NCI-H460 (cell line): Measurements from ENCODE around the gene MRPL32. TPM values are rescaled to one million over a fixed set of nuclear protein-coding genes. Genes with fewer than 3 reads are reported as not detected.

ENCODE experiments used
- DNase-seq: peaks from one replicate; pipeline ENCODE4 v3.0.0-alpha.2; 2016; ENCODE audit warnings: low read depth; ENCODE audit errors: extremely low read depth
- total RNA-seq: library from RNA; depleted of rRNA; stranded (reverse); fragments of >200 nt; shearing (Covaris generic); gene quantifications from 2 replicates; pipeline ENCODE4 v1.2.3, GENCODE V29; 2014; rRNA removed

The MRPL32 gene
- total RNA-seq, 1 experiment from 2014 or later, result 93.7 TPM

DNA sequence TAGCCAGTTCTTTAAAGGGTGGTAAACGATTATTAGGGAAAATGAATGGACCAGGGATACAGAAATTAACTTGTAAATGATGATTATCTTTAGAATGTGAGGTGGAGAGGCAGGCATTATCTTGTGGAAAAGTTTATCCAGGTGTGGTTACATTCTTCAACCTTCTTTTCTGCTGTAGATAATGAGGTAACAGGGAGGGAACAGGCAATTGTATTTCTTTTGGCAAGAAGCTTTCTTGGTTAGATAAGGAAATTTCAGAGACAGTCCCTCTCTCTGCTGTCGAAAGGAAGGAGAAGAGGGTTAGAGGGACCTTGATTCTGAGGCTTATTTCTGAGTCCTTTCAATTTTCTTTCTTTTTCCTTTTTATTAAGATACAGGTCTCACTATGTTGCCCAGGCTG, 32.1 kb downstream of the MRPL32 start:
- no peak for DNase-seq

DNA sequence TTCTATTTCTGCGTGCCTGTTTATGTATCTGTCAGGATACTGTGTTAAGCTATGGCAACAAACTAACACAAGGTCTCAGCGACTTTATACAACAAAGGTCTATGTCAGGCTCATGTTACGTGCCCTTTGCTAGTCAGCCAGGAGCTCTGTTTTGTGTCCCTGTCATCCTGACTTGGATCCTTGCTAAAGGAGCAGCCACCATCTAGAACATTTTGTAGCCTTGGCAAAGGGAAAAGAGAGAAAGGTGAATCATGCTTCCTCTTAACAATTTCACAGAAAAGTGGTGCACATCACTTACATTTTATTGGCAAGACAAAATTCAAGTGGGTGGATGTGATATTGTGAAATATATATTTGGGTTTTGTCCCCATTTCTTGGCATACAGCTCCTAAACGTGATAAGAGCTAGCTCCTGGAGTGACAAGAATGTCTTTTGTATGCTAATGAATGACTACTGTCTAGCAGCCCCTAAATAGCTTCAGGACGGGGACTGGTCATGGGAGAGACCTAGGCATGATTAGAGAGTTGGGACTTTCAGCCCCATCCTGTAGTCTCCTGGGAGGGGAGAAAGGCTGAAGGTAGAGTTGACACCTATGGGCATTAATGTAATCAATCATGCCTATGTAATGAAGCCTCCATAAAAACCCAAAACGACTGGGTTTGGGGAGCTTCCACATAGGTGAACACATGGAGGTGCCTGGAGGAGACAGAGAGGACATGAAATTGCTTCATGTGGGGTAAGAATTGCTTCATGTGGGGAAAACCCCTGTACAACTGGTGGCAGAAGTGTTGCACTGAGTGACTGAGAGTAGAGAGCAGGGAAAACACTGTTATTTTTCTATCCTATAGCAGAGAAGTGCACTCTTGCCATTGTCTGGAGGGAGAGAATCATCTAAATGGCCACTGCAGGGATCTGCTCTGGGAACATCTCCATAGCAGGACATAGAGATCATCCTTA, 33.0 kb downstream of the MRPL32 start:
- no peak for DNase-seq

DNA sequence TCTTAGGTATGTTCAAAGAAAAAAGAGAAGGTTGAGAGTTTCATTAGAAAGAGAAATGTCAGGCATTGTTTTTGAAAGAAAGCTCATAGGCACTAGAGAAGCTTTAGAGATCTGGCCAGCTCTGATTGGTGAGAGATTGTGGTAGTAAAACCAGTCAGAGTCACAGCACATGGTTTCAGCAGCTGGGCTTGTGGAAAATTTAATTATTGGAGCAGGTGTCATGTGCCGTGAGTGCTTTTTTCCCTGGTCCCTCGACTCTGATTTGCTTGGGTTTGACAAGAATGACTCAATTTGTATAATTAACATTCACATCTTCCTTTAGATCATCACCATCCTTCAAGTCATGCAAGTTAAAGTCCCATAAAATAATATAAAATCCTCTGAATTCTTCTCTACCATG, 35.2 kb downstream of the MRPL32 start:
- DNase-seq, result no peak

DNA sequence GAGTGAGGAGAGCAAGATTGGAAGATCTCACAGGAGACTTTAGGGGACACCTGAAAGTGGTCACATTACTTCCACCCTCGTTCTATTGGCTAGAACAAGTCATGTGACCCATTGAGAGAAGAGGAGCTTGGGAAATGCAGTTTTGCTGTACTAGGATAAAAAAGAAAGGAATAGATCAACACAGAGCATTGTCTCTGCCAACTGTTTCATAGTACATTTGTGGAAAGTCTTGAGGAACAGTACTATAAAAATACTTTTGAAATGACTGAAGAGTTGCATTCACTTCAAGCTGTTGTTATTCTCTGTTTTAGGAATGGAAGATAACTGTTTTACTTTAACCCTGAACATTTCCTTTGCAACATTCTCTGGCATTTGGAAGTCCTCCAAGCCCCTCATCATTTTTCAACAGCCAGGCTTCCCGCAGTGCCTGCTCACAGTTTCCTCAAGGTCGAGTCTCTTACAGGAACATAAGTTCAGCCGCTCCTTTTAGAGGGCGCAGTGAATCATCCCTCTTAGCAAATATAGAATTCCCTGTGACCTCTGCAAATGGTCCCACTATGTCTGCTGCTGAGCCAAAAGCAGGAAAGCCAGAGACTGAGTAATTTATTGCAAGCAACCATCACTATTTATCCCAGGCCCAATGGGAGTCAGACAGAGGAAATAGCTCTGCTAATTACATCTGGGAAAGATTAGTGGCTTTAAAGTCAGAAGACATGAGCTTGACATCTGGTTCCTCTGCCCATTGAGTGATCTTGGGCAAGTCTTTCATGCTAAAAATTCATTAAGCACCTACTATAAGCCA, 40.7 kb downstream of the MRPL32 start:
- no peak for DNase-seq

DNA sequence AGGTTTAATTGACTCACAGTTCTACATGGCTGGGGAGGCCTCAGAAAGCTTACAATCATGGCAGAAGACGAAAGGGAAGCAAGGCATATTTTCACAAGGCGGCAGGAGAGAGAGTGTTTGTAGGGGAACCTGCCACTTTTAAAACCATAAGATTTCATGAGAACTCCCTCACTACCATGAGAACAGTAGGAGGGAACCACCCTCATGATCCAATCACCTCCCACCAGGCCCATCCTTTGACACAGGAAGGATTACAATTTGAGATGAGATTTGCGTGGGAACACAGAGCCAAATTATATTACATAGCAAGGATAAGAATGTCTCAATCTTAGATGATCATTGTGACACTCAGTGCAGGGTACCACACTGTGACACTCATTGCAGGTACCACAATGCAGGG, 44.2 kb downstream of the MRPL32 start:
- DNase-seq, result no peak

DNA sequence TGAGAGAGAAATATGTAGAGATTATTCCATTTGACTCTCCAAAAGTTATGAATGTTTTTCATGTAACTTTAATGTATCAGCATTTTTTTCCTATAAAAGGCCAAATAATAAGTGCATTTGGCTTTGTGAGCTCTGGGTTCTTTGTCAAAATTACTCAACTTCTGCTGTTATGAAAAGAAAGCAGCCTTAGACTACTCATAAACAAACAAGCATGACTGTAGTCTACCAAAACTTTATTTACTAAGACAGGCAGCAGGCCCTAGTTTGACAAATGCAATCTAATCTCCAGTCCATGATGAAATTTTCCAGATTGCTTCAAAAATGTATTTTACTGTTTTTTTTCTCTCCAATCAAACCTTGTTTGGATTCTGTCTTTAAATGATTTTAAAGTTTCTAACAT, 46.3 kb downstream of the MRPL32 start:
- DNase-seq, result no peak

DNA sequence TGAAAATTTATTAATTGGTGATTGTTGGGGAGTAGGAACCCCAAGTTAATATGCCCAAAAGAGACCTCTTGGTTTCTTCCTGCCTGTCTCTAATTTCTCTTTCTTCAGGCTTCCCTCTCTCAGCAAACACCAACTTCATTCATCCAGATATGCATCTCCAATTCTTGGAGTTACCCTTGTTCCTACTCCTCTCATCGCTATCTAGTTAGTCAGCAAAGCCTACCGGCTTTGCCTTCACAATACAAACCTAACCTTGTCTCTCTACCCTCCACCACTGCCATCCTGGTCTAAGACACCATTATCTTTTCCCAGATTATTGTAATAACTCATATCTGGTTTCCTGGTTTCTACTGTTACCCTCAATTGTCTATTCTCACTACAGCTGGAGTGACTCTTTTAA, 47.9 kb downstream of the MRPL32 start:
- DNase-seq, result no peak

DNA sequence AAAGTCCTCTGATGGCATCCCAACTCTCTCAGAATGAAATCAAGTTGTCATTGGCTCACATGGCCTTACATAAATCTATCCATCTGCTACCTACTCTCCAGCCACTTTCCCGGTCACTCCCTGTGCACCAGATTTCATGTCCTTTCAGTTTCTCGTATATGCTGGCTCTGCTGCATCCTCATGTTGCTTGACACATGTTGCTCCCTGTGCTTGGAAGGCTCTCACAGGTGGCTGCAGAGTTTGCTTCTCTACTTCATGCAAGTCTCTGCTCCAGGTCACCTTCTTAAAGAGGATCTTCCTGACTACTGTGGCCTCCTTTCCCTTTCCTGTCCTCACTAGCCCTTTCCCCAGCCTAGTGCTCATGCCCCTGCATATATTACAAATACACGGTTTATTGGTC, 48.3 kb downstream of the MRPL32 start:
- DNase-seq, result no peak

DNA sequence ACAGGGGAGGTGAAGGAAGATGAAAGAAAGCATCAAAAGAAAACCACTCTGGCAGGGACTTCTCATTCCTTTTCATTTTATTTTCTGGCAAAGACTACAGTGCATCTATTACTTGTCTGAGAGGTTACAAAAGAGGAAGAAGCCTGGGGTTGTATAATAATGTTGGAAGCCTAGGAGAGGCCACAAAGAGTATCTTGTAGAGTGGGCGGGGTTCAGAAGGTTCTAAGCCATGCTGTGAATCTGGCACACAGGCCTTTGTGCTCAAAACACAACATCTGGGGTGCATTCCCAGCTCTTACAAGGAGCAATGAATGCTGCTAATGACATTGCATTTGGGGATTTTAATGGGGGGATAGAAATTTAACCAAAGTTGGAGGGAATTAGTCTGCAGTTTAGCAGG, 49.4 kb downstream of the MRPL32 start:
- DNase-seq, result no peak

DNA sequence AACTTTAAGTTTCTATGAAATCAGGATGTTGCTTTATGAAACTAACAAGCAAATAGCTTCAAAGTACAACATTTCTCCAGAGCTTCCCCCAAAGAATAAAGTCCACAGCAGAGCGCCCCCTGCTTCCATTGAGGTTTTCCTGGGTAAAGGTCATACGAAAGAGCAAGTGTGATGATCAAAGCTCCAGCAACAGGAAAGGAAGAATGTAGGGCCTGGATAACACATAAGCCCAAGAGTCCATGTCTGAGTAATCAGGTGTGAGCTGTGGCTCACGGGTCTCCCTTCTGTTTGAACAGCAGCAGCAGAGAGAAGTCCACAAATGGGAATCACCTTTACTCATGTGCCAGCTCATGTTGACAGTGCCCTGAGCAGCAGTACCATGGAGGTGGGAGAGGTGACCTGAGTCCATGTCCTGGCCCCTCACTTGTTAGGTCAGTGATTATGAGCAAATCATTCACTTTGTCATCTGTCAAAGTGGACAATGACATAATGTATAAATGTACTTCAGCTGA, 50.5 kb downstream of the MRPL32 start:
- DNase-seq, result no peak

DNA sequence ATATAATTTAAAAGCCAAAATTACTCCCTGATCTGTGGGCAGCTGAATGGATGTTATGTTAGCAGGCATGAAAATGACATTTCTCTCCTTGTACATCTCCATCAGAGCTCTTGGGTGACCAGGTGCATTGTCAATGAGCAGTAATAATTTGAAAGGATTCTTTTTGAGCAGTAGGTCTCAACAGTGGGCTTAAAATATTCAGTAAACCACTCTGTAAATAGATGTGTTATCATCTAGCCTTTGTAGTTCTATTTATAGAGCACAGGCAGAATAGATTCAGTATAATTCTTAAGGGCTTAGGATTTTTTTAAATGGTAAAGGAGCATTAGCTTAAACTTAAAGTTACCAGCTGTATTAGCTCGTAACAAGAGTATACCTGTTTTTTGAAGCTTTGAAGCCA, 52.0 kb downstream of the MRPL32 start:
- DNase-seq, result no peak

DNA sequence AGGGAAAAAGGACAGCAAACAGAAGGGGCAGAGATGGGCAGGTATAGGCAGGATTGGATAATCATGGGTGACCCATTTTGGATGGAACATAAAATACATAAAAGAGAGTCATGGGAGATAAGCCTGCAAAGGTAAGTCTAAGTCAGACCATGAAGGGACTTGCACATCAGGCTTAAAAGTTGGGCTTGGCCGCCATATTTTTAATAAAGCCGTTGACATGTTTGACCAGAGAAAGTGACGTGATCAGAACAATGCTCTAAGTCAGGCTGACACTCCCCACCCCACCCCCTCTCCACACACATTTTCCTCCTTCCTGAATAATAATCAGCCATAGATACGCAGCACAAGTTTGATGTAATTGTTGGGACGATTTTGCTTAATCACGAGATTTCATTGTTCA, 54.0 kb downstream of the MRPL32 start:
- DNase-seq, result no peak

DNA sequence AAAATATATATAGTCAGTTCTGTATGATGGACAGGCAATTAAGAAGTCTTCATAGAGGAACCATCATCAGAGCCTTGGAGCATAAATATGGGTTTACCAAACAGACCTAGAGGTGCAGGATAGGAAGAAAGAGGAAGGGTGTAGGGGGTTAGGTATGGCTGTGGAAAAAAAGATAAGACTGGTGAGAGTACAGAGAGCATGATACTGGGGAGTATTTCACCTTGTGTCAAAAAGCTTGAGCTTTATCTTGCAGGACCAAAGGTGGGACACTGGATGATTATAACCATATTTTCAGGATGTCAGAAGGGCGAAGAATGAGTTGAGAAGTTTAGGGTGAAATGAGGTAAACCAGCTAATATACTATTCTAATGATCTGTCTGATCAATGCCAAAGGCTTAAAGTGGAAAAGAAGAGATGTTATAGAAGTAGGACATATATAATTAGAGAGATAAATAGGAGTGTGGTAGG, 54.6 kb downstream of the MRPL32 start:
- DNase-seq, result no peak

Other genes with a start within 250 kb of the MRPL32 start
- gene C7orf25, start 20.3 kb upstream of the MRPL32 start, total RNA-seq, result 5.2 and 6.6 TPM in 2 replicates
- 102 and 123 TPM in 2 replicates for gene PSMA2, start 202 bp upstream of the MRPL32 start, total RNA-seq
- gene HECW1, start 180.3 kb downstream of the MRPL32 start, total RNA-seq, result 21.6 and 24.7 TPM in 2 replicates